IPS DF 4.7 (cell line): ENCODE measurements around the gene RPL35A.

Experiments used
- DNase-seq: peaks from one replicate; pipeline ENCODE4 v3.0.0-alpha.2; 2013; ENCODE audit warnings: low spot score; ENCODE audit errors: extremely low read depth

Gene RPL35A

DNA sequence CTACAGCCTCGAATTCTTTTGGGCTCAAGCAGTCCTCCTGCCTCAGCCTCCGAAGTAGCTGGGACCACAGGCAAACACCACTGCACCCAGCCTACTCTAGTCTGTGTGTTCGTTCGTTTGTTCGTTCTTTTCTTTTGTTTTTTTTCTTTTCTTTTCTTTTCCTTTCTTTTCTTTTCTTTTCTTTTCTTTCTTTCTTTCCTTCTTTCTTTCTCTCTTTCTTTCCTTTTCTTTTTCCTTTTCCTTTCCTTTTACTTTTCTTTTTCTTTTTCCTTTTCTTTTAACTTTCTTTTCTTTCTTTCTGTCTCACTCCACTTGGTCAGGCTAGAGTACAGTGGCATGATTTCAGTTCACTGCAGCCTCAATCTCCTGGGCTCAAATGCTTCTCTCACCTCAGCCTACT lies 46.9 kb downstream of the RPL35A start:
- DNase-seq = no peak

DNA sequence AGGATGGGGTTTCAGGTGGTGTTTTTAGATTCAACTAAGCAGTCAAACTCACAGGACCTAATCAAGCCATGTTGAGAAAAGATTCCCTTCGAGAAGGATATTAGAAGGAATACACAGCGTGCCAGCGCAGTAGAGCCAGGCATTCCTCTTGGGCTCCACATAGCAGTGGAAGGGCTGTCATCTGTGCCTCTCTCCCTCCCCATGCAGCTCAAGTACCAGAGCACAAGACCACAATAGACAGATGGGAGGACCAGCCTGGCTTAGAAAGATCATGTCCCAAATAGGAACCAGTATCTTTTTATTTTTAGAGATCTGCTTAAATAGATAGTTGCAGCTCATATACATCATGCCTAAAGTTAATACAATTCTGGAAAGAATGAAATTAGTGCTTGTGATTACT lies 47.9 kb downstream of the RPL35A start:
- DNase-seq = no peak
